SK-N-SH (cell line): Measurements from ENCODE around the gene LMNB1. TPM values are rescaled to one million over a fixed set of nuclear protein-coding genes. Genes with fewer than 3 reads are reported as not detected.

Experiments
- CTCF ChIA-PET: fragments of 300-600, 350-600 bp; formaldehyde crosslinking; extraction: SDS; loops from one replicate; lab custom pipeline; 2021; lab: Yijun Ruan, JAX
- POLR2A ChIA-PET: fragments of 350-600 bp; sonication (Branson Sonifier 250); formaldehyde crosslinking; extraction: SDS; loops from one replicate; lab custom pipeline; 2020; ENCODE audit warnings: antibody characterized with exemption, inconsistent platforms; lab: Yijun Ruan, JAX
- DNase-seq: peaks from one replicate; pipeline ENCODE4 v3.0.0; 2012
- H2AFZ ChIP-seq: fragments of 200-600 bp; sonication (generic); 2 replicates; pipeline ENCODE4 v1.8.1; 2016; ENCODE audit warnings: antibody characterized with exemption, mild to moderate bottlenecking, low read depth
- H3F3A ChIP-seq: fragments of 200-600 bp; sonication (generic); replicated peaks from 2 replicates; pipeline ENCODE3; 2016; ENCODE audit warnings: antibody characterized with exemption, mild to moderate bottlenecking; ENCODE audit not compliant: insufficient read depth
- H3K27ac ChIP-seq, 2 experiments: fragments of 200-500 bp in 1 of 2; fragments of 200-600 bp in 1 of 2; sonication (Bioruptor generic) in 1 of 2; sonication (generic), shearing (Covaris generic) in 1 of 2; 2 replicates each; pipeline versions ENCODE4 v1.5.1 to v1.6.1; 2014 to 2016; ENCODE audit warnings: low read depth in 2 of 2, inconsistent platforms in 1 of 2, low read length in 1 of 2, mild to moderate bottlenecking in 1 of 2, mixed read lengths in 1 of 2
- H3K27me3 ChIP-seq: fragments of 200-600 bp; sonication (generic), shearing (Covaris generic); 2 replicates; pipeline ENCODE4 v1.6.1; 2016; ENCODE audit warnings: mixed run types; ENCODE audit not compliant: insufficient read depth
- H3K36me3 ChIP-seq, 2 experiments: fragments of 200-500 bp in 1 of 2; fragments of 200-600 bp in 1 of 2; sonication (Bioruptor generic) in 1 of 2; sonication (generic) in 1 of 2; replicated peaks in 1 of 2; 2 replicates each; pipeline versions ENCODE3 to v1.5.1; 2014 to 2016; ENCODE audit warnings: low read length in 1 of 2, mild to moderate bottlenecking in 1 of 2; ENCODE audit not compliant: insufficient read depth in 2 of 2, control insufficient read depth in 1 of 2
- H3K4me1 ChIP-seq, 2 experiments: fragments of 200-500 bp in 1 of 2; fragments of 200-600 bp in 1 of 2; sonication (Bioruptor generic) in 1 of 2; sonication (generic), shearing (Covaris generic) in 1 of 2; 2 replicates each; pipeline versions ENCODE4 v1.5.1 to v1.6.1; 2014 to 2016; ENCODE audit warnings: low read depth in 1 of 2, low read length in 1 of 2, mixed run types in 1 of 2; ENCODE audit not compliant: insufficient read depth in 2 of 2, control insufficient read depth in 1 of 2
- H3K4me2 ChIP-seq: fragments of 200-600 bp; sonication (generic), shearing (Covaris generic); 2 replicates; pipeline ENCODE4 v1.6.1; 2017; ENCODE audit warnings: mixed run types
- H3K4me3 ChIP-seq, 2 experiments: fragments of 200-500 bp in 1 of 2; fragments of 200-600 bp in 1 of 2; sonication (Bioruptor generic) in 1 of 2; sonication (generic), shearing (Covaris generic) in 1 of 2; 2 replicates each; pipeline versions ENCODE4 v1.5.1 to v1.8.1; 2014 to 2016; ENCODE audit warnings: low read depth in 2 of 2, inconsistent platforms in 1 of 2, low read length in 1 of 2, mild to moderate bottlenecking in 1 of 2, mixed read lengths in 1 of 2, moderate library complexity in 1 of 2
- H3K79me2 ChIP-seq: fragments of 200-600 bp; sonication (generic); 2 replicates; pipeline ENCODE4 v1.8.1; 2017; ENCODE audit warnings: mild to moderate bottlenecking; ENCODE audit not compliant: insufficient read depth
- H3K9ac ChIP-seq: fragments of 200-600 bp; sonication (generic); 2 replicates; pipeline ENCODE4 v1.6.1; 2017; ENCODE audit warnings: mixed run types
- H3K9me2 ChIP-seq: fragments of 200-600 bp; sonication (generic); 2 replicates; pipeline ENCODE4 v1.6.1; 2017; ENCODE audit warnings: mixed run types
- H3K9me3 ChIP-seq: fragments of 200-600 bp; sonication (generic); 2 replicates; pipeline ENCODE4 v1.6.1; 2017; ENCODE audit warnings: mixed run types, mild to moderate bottlenecking, moderate library complexity
- H4K20me1 ChIP-seq: fragments of 200-600 bp; sonication (generic); 2 replicates; pipeline ENCODE4 v1.6.1; 2017; ENCODE audit warnings: mild to moderate bottlenecking, mixed run types; ENCODE audit not compliant: insufficient read depth
- CHD2 ChIP-seq: fragments of 150-350 bp; IDR thresholded peaks from 2 replicates; pipeline ENCODE4 v1.6.1; 2018; ENCODE audit warnings: low read length; ENCODE audit not compliant: partially characterized antibody
- FOSL2 ChIP-seq: IDR thresholded peaks from 2 replicates; pipeline ENCODE4 v1.4.0; 2012; ENCODE audit warnings: low read depth, mild to moderate bottlenecking, moderate library complexity, borderline replicate concordance
- NFIC ChIP-seq: IDR thresholded peaks from 2 replicates; pipeline ENCODE4 v1.4.0; 2012; ENCODE audit warnings: borderline replicate concordance
- NRF1 ChIP-seq: IDR thresholded peaks from 2 replicates; pipeline ENCODE4 v1.6.1; 2012; ENCODE audit warnings: low read depth, mild to moderate bottlenecking, low read length
- RAD21 ChIP-seq: IDR thresholded peaks from 2 replicates; pipeline ENCODE4 v1.6.1; 2012; ENCODE audit warnings: mild to moderate bottlenecking, low read length
- RCOR1 ChIP-seq: fragments of 150-350 bp; IDR thresholded peaks from 2 replicates; pipeline ENCODE4 v1.6.1; 2017; ENCODE audit warnings: antibody characterized with exemption, low read length
- RFX5 ChIP-seq: IDR thresholded peaks from 2 replicates; pipeline ENCODE4 v1.6.1; 2012; ENCODE audit warnings: mild to moderate bottlenecking, improper control_type of control experiment, low read length
- TAF1 ChIP-seq: IDR thresholded peaks from 2 replicates; pipeline ENCODE4 v1.6.1; 2012; ENCODE audit warnings: low read depth, mild to moderate bottlenecking, low read length, moderate library complexity, borderline replicate concordance
- YY1 ChIP-seq: IDR thresholded peaks from 2 replicates; pipeline ENCODE4 v1.4.0; 2012; ENCODE audit warnings: low read depth, mild to moderate bottlenecking
- WGBS: methylation state at CpG from one replicate; pipeline ENCODE4 v1.1.6; 2017; ENCODE audit warnings: low lambda C conversion rate; 5-methylcytosine and 5-hydroxymethylcytosine counted together
- polyA plus RNA-seq, 3 experiments: library from polyadenylated mRNA; depleted of rRNA; stranded (reverse); fragments of >200 nt; gene quantifications; 2 replicates each; pipeline ENCODE4 v1.2.3, GENCODE V29; 2012
- TF ChIP-seq, protein P1 (sequence below): IDR thresholded peaks from 2 replicates; pipeline ENCODE4 v1.4.0; 2012; ENCODE audit warnings: low read depth, borderline replicate concordance
- TF ChIP-seq, protein P2 (sequence below): IDR thresholded peaks from 2 replicates; pipeline ENCODE4; 2012

Gene LMNB1
- polyA plus RNA-seq, 1 of the 3 experiments (the other 2 are of a cell fraction): 34.9 TPM

DNA sequence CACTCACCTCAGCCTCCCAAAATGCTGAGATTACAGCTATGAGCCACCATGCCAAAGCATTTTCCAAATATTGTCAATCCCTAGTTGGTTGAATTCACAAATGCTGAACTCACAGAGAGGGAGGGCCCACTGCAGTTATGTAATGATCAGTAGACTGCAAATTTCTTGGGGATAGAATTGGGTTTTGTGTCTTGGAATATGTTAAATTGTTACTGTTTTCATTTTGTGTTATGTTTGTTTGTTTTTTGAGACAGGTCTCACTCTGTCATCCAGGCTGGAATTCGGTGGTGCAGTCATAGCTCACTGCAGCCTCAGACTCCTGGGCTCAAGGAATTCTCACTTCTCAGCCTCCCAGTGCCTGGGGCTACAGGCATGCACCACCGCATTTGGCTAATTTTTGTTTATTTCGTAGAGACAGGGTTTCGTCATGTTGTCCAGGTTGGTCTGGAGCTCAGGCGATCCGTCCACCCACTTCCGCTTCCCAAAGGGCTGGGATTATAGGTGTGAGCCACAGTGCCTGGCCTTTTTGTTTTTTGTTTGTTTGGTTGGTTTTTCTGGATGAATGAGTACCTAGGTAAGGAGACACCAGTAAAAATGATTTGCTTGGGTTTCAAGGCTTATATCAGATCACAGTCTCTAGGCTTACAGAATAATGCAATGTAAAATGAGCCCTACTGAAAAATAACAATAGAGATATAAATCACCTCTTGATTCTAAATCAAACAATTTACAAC lies 31.5 kb upstream of the LMNB1 start:
- no peaks in the 10 kb centered on the region for H3F3A ChIP-seq
- H3K4me3 ChIP-seq: no peak overlapping the region
- no peak for DNase-seq
- no peaks in the 10 kb centered on the region for H4K20me1 ChIP-seq
- no peaks in the 10 kb centered on the region for H3K9me2 ChIP-seq
- no peaks in the 10 kb centered on the region for H3K4me1 ChIP-seq
- H3K27me3 ChIP-seq: no peaks in the 10 kb centered on the region
- WGBS: 85% methylated on average over 7 of the region's 7 CpGs
- H3K9me3 ChIP-seq: no peaks in the 10 kb centered on the region
- POLR2A ChIA-PET: no interaction called here
- no peak overlapping the region for H3K27ac ChIP-seq
- no peak for TF ChIP-seq TAF1
- TF ChIP-seq RCOR1: no peak
- TF ChIP-seq NFIC: no peak
- TF ChIP-seq NRF1: no peak
- TF ChIP-seq FOSL2: no peak
- TF ChIP-seq, protein P1, sequence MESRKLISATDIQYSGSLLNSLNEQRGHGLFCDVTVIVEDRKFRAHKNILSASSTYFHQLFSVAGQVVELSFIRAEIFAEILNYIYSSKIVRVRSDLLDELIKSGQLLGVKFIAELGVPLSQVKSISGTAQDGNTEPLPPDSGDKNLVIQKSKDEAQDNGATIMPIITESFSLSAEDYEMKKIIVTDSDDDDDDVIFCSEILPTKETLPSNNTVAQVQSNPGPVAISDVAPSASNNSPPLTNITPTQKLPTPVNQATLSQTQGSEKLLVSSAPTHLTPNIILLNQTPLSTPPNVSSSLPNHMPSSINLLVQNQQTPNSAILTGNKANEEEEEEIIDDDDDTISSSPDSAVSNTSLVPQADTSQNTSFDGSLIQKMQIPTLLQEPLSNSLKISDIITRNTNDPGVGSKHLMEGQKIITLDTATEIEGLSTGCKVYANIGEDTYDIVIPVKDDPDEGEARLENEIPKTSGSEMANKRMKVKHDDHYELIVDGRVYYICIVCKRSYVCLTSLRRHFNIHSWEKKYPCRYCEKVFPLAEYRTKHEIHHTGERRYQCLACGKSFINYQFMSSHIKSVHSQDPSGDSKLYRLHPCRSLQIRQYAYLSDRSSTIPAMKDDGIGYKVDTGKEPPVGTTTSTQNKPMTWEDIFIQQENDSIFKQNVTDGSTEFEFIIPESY: no peak
- no peak for TF ChIP-seq RAD21
- TF ChIP-seq, all 33 proteins: peak for 0
- no peak overlapping the region for H3K9ac ChIP-seq
- no peaks in the 10 kb centered on the region for H3K79me2 ChIP-seq
- no peak overlapping the region for H2AFZ ChIP-seq
- H3K4me2 ChIP-seq: no peak overlapping the region
- no peaks in the 10 kb centered on the region for H3K36me3 ChIP-seq
- CTCF ChIA-PET: interaction anchor here (0.7 kb wide), 1 partner anchor 221 kb away, joined by 3 read pairs; no protein-coding TSS in a partner anchor

DNA sequence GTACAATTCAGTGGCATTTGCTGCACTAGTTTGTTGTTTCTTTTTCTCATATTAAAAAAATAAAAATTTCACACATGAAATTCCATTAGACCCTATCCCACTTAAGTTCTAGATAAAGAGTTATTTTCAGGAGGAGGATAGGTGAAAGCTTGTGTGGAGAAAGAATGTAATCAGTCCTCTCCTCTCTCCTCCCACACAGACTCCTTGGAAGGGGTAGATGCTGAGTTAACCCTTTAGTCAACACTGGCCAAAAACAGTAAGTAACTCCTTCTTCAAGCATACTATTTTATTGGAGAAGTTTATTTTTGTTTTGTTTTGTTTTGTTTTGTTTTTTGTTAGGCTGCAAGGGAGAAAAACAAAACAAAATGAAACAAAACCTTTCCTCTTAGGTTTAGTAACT lies 30.6 kb upstream of the LMNB1 start:
- no peak for DNase-seq
- no peaks in the 10 kb centered on the region for H4K20me1 ChIP-seq
- H3K79me2 ChIP-seq: no peaks in the 10 kb centered on the region
- no peaks in the 10 kb centered on the region for H3K4me1 ChIP-seq
- TF ChIP-seq RFX5 (no peak), YY1 (no peak), CHD2 (no peak), RCOR1 (no peak)
- TF ChIP-seq, protein P2, sequence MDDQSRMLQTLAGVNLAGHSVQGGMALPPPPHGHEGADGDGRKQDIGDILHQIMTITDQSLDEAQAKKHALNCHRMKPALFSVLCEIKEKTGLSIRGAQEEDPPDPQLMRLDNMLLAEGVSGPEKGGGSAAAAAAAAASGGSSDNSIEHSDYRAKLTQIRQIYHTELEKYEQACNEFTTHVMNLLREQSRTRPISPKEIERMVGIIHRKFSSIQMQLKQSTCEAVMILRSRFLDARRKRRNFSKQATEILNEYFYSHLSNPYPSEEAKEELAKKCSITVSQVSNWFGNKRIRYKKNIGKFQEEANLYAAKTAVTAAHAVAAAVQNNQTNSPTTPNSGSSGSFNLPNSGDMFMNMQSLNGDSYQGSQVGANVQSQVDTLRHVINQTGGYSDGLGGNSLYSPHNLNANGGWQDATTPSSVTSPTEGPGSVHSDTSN: no peak
- TF ChIP-seq, all 33 proteins: peak for 0
- H3K27ac ChIP-seq: no peak overlapping the region
- no peaks in the 10 kb centered on the region for H3K36me3 ChIP-seq
- no peak overlapping the region for H2AFZ ChIP-seq
- POLR2A ChIA-PET: no interaction called here
- H3K9ac ChIP-seq: no peak overlapping the region
- CTCF ChIA-PET: no interaction called here
- no peak overlapping the region for H3K4me2 ChIP-seq
- H3K27me3 ChIP-seq: no peaks in the 10 kb centered on the region
- no peak overlapping the region for H3K4me3 ChIP-seq
- H3K9me3 ChIP-seq: no peaks in the 10 kb centered on the region
- H3F3A ChIP-seq: no peaks in the 10 kb centered on the region
- no peaks in the 10 kb centered on the region for H3K9me2 ChIP-seq
